GM19397 (cell line): ENCODE data around the gene COL12A1.

Experiments
- ATAC-seq: cut with Tn5 transposase; IDR thresholded peaks from one replicate; pipeline ENCODE4 v1.9.1; 2021; ENCODE audit warnings: mild to moderate bottlenecking, moderate library complexity; ENCODE audit not compliant: unreplicated experiment

The COL12A1 gene

DNA sequence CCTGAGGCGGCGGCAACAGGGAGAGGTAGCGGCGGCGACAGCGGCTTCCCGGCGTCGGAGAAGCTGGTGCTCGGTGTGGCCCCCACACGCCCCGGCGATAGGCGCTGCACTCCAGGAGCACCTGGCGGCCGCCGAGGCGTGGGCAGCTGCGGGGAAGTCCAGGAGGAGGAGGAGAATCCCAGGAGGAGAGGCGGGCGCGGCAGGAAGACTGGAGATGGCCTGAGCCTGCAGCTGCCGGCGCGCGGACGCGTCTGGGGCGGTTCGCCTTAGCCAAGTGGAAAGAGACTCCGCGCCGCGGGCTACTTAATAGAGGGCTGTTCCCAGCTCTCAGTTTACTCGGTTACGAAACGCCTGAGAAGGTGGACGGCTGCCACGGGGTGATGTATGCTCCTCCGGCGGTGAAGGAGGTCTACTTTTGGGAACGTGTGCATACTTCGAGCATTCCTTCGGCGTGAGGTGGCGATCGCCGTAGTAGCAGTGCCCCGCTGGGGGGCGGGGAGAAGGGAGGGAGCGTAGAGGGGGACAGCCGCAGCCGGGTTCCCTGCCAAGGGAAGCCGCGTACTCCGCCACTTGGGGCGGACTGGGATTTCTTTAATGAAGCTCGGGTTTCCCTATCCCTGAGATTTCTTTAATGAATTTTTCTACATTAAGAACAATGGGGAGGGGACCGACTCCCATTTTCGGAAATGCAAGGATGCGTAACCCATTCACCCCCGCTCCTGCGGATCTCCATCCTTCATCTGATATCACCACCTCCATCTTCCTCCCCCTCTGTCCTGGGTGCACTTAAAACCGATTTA is at the start of gene COL12A1:
Gene COL12A1, minus strand, starts transcription at position 278 of the 800 bp plus-strand sequence. CDS start 3,261 bp downstream, outside the sequence.
- ATAC-seq = no peak

DNA sequence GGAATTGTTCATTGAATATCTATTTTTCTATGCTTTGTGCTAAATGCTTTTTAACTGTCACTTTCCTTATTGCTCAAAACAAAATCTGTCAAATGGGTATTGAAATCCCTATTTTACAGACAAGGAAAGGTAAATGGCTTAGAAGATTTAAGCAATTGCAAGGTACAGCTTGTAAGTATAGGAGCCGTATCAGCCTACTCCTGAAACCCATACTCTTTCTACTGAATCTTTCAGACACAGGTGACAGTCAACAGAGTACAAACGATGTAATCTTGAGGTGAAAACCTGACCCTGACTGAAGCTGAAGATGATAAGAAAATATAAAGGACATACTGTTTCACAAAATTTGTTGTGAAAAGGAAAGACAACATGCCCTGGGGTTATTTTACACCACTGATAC is 44.7 kb upstream of the COL12A1 start:
- no peak for ATAC-seq

DNA sequence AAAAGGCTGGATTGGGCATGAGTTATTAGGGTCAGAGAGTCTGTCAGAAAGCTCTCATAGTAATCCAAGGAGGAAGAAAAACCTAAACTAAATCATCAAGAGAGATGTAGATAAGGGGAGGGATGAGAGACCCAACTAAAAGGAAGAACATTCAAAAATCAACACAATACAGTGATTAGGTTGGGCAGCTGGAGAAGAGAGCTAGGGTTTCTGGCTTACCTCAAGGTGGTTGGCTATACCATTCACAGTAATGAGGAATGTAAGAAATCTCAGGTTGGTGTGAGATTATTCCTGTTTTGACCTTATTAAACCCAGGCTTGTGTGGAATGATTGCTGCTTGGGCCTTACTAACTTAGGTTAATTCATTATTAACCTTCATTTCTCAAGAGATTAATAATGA is 44.0 kb upstream of the COL12A1 start:
- ATAC-seq = no peak

DNA sequence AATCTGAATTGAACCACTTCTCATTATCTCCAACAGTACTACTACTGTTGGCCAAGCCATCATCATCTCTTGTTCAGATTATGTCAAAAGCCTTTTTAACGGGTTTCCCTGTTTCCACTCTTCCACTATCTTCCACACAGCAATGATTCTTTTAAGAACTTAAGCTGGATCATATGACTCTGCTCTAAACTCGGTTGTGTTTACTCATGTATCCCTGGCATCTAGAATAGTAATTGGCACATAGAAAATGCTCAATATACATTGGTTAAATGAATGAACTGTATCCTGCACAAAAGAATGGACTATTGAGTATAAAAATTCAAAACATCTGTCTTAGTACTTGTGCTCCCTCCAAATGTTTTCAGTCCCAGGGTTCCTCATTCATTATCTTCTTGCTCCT is 40.5 kb upstream of the COL12A1 start:
- ATAC-seq = no peak

DNA sequence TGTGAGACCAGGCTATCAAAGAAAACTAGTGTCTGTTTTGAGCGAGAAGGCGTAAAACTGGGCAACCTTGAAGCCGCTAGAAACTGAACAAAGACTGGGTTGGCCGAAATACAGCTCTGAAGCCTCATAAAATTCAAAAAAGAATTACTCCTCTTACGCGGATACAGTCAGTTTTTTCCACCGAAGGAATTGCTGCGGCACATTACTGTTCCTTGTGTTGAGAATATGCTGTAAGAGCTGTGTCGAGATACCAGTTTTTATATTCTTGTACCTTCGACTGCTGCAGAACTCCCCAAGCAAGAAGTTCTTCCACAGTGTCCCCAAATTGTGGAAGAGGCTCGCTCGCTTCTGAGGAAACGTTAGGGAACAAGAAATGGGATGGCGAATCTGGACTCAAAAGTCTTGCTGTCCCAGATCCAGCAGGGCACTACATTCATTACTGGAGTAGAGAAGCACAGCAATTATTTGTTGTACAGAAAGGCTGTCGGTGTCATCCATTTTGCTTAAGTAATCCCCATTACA is 38.3 kb upstream of the COL12A1 start:
- peak; percentile 10 for ATAC-seq

DNA sequence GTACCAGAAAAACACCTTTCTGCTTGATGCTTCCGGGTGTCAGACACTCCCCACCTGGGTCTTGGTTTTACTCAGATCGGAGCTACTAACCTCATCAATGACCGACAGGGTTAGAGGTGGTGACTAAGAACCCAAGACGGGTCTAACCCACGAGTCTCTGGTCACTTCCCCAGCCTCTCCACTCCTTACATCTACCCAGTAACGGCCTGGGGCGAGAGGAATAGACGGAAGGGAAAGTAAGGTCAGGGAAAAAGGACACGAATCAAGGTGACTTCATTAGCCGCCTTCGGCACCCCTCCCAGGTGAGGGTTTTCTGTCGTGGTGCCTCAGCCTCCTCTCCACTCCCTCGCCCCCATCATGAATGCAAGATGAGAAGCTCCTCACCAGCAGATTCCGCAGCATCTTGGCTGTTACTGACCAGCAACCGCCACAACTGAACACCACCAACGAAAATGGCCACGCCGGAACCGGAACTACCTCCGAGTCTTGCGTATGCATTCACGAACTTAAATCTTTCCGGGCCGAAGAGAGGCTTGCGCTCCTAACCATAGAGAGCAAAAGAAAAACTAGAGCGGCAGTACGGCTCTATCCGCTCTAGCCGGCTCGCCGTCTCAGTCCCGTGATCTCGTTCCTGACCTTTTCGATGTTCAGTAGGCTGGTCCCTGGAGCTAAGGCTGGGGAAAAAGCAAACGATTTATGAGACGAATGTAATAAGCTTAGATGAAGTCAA is 37.6 kb upstream of the COL12A1 start, which contains the start of gene COX7A2:
Gene COX7A2, minus strand, starts transcription at position 469 of the 730 bp plus-strand sequence. Its CDS starts 67 bp downstream, at position 402.
- ATAC-seq = peak; percentile 97

DNA sequence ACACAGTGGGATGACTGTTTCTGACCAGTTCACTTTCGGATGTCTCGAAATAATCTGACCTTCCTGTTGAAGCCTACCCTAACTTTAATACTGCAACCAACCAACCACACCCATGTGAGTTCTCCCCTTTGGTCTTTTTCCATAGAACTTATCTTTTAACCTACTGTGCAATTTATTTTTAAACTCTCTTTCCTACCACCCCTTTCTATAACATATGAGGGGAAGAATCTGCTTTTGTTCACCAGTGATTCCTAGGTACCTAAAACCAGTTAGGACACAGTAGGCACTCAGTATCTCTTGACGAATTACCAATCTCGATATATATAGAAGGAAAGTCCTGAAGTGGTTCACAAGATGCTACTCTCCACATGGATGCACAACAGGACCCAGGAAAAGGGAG is 30.8 kb upstream of the COL12A1 start:
- ATAC-seq = no peak

DNA sequence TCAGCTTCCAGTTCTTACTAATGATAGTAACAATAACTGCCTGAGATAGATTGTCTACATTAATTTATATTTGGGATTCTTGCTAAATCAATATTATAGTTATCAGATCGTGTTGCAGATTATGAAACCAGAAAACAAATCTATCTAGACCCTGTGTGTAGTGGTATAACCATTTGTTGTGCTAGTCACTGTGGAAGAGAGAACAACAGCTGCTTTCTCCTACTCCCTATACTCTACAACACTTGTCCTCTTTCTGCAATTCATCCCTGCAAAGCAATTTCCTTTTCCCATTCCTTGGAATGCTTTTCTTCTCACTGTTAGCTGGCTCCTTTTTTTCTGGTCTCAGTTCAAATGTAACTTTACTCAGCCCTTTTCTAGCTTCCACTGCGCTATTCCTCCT is 29.4 kb upstream of the COL12A1 start:
- no peak for ATAC-seq

DNA sequence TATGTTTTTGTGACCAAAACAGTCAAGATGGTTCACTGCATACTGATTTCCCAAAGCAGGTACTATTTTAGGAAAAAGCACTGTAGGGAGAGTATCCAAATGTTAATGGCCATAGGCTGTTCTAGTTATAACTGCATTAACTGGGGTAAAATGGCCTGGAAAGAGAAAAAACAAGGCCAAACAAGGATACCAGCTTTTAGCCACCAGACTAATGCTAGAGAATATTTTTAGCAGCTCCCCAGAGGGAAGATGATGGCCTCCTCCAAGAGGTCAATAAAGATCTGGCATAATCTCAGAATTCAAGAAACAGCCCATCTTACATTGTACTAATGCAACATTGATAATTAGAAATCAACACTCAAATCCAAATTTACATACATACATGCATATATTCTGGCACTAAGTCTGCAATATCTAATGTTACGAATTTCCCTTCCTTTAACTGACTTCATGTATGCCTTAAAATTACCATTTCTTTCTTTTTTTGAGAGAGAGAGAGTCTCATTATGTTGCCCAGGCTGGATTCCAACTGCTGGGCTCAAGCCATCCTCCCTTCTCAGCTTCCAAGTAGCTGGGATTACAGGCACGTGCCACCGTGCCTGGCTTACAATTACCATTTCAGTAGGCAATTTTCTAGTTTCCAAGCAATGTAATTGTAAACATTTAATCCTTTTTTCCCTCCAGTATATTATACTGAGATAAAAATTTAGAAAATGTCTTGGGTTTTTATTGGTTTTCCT is 28.4 kb upstream of the COL12A1 start:
- ATAC-seq = no peak

DNA sequence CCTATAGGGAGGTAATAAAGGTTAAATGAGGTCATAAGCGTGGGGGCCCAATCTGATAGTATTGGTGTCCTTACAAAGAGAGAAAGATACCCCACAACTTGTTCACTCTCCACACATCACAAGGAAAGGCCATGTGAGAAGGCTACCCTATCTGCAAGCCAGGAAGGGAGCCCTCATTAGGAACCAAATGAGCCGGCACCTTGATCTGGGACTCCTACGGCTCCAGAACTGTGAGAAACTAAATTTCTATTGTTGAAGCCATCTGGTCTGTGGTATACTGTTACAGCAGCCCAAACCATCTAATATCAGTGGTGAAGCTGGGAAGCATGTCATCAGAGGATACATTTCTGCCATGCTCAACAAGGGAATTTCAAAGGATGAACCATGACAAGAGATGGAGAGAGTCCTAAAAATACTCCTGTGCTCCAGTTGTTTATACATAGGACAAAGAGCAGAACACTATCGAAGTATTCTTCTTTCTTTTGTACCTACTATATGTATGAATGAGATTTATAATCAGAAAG is 27.3 kb upstream of the COL12A1 start:
- ATAC-seq = no peak

DNA sequence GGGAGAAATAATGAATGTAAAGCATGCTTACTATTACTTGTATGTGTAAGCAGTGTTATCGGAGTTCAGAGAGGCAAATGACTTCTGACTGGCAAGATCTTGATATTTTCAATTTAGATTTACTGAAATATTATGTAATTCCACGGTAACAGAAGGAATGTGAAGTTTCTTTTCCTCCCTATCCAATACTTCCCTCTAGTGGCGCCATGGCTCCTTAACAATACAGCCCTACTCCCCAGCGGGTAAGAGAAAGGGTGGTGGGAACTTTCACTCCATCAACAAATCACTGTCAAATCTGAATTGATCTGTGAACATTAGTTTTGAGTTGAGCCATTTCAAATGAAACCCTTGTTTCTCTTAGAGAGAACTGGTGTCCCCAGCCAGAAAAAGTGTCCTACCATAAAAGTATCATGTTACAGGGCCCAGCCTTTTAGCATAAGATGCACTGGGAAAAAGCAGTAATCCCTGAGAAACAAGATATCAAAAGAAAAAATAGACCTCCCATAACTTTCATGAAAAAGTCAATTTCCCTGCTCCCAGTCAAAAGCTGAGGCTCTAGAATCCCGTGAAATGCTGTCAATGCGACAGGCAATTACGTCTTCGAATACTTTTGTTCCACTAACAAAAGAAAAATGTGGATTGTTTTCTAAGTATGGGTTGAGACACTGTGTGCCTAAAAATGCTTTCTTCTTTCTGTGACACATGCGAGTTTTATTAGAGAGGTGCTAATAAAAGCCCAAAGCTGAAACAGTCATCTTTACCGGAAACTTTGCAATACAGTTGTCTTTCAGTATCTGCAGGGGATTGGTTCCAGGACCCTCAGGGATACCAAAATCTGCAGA is 24.9 kb upstream of the COL12A1 start:
- ATAC-seq = no peak

DNA sequence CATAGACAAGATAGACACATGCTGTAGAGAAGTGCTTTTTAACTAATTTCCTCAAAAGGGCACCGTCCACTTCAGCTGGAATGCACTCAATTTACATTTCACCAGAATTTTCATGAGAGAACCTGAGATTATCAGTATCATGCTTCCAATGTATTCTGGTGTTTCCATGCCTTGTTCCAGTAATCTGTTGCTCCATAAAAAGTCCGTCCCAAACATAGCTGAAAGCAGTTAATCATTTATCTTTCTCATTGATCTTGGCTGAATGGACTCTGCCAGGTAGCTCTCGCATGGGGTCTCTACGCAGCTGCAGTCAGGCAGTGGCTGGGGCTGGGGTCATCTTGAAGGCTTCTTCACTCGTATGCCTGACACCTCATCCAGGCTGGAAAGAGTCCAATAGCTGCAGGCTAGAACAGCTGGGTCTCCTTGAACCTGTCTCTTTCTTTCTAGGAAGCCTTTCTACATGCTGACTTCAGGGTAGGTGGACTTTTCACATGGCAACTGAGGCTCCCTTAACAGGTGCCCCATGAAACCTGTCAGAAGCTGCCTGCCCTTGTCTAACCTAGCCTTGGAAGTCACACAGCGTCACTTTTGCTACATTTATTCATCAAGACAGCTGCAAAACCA is 18.6 kb upstream of the COL12A1 start:
- no peak for ATAC-seq

DNA sequence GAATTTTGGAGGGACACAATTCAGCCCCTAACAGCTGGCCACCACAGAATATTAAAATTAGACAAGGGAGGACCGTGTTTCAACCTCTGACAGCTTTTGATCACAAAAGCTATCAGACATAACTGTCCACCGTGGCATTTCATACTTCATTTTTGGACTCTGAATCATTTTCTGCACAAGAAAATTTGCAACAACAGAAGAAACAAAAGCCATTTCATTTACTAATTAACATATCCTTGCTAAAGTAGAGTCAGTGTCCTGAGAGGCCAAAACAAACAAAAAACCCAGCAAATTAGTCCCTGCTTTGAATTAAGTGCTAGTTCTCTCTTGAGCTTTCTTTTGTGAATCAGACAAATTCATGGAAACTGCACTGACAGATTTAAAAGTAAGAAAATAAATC is 17.6 kb upstream of the COL12A1 start:
- no peak for ATAC-seq

DNA sequence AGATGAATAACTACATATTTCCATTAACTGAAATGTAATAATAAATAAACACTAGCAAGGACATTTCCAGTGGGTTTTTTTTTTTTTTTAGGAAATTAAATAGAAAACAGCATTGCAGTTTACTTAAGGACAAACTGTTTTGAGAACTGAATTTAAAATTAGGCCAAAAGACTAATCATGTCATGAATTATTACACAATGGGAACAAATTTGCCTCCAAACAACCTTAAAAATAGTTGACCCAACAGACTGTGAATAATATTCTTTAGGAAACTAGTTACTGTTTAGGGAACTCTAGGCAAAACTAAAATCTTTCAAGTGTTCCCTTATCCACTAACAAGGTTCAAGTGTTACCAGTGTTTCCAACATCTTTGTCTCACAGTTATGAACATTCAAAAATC is 16.4 kb upstream of the COL12A1 start:
- ATAC-seq = no peak

DNA sequence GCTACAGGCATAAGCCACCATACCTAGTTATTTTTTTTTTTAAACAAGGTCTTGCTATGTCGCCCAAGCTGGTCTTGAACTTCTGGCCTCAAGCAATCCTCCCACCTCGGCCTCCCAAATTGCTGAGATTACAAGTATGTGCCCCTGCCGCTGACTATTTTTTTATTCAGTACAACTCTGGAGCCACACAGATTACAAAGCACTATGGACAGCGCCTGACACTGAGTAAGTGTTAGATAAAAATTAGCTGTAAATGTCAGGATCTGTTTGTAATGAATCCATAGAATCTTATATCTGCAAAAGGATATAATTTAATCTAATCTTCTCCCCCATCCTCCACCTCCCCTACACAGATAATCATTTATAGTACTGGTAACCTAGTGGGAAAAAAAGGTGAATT is 15.3 kb upstream of the COL12A1 start:
- no peak for ATAC-seq

DNA sequence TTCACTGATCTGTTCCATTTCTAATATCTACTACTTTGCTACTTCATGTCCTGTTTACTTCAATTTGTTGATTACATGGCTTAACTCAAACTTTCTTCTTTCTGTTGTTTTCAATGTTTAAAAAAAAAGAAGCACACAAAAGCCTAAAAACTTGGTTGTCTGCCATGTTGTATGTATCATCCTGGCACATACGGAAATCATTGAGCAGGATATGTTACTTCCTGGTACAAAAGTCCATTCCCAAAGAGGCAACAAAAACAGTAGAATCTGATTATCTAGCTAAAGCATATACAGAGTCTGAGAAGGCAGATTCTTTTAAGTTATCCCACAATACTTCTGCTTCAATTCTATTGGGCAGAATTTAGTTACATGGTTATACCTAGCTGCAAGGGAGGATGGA is 14.5 kb upstream of the COL12A1 start:
- ATAC-seq = no peak

DNA sequence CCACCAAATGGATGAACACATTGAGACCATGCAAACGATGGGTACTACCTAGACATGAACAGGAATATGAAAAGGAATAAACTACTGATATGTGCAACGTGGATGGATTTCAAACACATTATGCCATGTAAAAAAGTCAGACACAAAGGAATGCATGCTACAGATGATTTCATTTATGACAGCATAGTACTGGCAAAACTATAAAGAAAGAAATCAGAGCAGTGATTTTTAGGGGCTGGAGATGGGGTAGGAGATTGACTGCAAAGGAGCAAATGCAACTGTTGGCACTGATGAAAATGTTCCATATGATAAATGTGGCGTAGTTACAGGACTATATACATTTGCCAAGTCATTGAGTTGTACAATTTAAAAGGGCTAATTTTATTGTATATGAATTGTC is 13.4 kb upstream of the COL12A1 start:
- ATAC-seq = no peak

DNA sequence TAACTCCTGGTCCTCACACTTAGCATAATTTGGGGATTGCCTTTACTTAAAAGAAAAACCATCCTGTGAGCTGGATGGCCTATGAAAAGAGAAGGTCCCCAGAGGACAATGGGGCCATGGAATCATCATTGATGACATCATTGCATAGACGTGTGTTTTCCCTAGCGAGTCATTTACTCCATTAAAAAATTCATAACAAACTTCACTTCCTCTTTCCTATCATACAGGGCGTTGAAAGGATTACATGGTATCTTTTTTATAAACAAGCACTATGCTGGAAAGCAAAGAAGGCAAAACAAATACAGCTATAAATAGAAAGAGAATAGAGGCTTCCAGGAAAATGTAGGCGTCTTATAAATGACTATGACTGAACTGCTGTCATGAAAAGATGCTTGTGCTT is 11.3 kb upstream of the COL12A1 start:
- no peak for ATAC-seq

DNA sequence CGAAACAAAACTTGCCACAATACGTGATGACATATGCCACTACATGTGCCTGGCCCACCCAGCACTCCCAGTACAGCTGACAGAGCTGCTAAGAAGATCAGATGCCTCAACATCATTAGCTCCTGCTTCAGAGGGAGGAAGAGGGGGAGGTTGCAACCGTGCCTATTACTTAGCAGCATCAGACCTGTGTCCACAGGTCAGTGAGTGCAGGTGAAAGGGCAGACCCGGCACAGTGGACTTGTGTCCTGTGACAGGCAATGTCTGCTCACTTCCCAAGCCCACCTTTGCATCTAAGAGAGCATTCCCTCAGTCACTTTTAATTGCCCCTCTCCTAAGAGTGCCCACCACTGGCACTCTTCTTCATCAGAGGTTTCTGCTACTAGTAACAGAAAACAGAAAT is 9.4 kb upstream of the COL12A1 start:
- ATAC-seq = no peak

DNA sequence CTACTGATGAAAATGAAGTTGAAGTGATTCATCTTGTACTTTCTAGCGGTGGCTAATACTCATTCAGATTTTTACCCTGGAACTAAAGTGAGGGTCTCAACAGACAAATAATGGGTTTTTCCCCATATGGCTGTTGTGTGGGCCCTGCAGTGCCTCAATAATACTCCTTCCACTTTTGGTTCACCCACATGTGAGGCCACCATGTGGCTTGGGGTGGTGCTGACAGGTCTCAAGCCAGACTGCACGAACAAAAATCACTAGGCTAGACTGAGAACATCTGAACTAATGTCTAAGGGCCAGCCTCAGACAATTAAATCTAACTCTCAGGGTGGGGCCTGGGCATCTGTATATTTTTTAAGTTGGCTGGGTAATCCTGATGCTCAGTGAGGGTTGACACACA is 7.9 kb upstream of the COL12A1 start:
- no peak for ATAC-seq
